ENCODE results near the gene UBE2I.

The UBE2I gene

GRCh38 chr16:1361685-1362360 lies 52.4 kb downstream of the UBE2I start:
- no peak for DNase-seq (ENCODE audit: low spot score)

GRCh38 chr16:1362807-1363206 lies 53.4 kb downstream of the UBE2I start:
- no peak for DNase-seq (ENCODE audit: low spot score)

- DNase-seq (ENCODE audit: low spot score), result peak; percentile 40
These were observed 54.1 kb downstream of the UBE2I start for GRCh38 chr16:1363501-1364041.

- DNase-seq (ENCODE audit: low spot score), result no peak
These were observed 55.1 kb downstream of the UBE2I start for GRCh38 chr16:1364510-1364909.

GRCh38 chr16:1366060-1366711 lies 56.8 kb downstream of the UBE2I start:
- DNase-seq (ENCODE audit: low spot score), result no peak

- no peak for DNase-seq (ENCODE audit: low spot score)
These were observed 57.4 kb downstream of the UBE2I start for GRCh38 chr16:1366712-1367299.

- DNase-seq (ENCODE audit: low spot score), result no peak
These were observed 58.2 kb downstream of the UBE2I start for GRCh38 chr16:1367486-1368174.

GRCh38 chr16:1371054-1371978 lies 61.9 kb downstream of the UBE2I start:
- DNase-seq (ENCODE audit: low spot score), result no peak

- DNase-seq (ENCODE audit: low spot score), result no peak
These were observed 63.0 kb downstream of the UBE2I start for GRCh38 chr16:1372292-1372950.

GRCh38 chr16:1374418-1375297 lies 65.2 kb downstream of the UBE2I start:
- DNase-seq (ENCODE audit: low spot score), result no peak

GRCh38 chr16:1375298-1375640 lies 65.8 kb downstream of the UBE2I start:
- no peak for DNase-seq (ENCODE audit: low spot score)

- no peak for DNase-seq (ENCODE audit: low spot score)
These were observed 66.4 kb downstream of the UBE2I start for GRCh38 chr16:1375741-1376410.

Measured in COLO829 (cell line).